ENCODE results near the gene KLF13. TPM values are rescaled to one million over a fixed set of nuclear protein-coding genes. Genes with fewer than 3 reads are reported as not detected.

Gene KLF13
- total RNA-seq, 1 experiment from 2014 or later = 60.1 TPM

DNA sequence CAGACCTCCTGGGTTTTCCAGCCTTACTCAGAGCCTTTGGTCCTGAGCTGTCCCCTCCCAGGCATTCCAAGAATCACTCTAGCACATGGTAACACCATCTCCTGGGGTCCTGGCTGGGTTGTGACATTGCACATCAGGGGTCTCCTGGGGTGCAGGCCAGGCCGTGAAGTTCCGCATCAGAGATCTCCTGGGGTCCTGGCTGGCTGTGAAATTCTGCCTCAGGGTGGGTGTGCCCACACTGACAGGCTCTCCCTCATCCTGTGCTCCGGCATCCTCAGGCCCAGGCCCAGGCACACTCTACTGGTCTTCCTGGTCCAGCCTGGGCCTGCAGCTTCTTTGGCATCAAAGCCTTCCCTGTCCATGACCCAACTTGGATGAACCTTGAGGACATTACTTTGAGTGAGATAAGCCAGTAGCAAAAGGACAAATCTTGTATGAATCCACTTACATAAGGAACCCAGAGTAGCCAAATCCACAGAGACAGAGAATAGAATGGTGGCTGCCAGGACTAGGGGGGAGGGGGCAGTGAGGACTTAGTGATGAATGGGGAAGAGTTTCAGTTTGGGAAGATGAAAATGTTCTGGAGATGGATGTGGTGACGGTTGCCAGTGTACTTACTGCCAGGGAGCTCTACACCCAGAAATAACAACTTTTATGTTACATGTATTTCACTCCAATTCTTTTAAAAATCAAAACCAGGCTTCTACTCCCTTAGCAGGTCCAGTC, 49.1 kb upstream of the KLF13 start:
- no TSS peak for BruUV-seq (replicated peaks)
- Histone ChIP-seq H3K9me3 (ENCODE audit: control insufficient read depth in 1 of 2, insufficient read depth in 1 of 2, low read depth in 1 of 2, low read length in 2 of 2) (no peaks in the 10 kb centered on the region), H3K4me2 (ENCODE audit: low read length) (no peak overlapping the region), H3K36me3 (ENCODE audit: control insufficient read depth in 1 of 2, insufficient read depth in 2 of 2, low read length in 2 of 2) (no peaks in the 10 kb centered on the region), H3K9me2 (ENCODE audit: insufficient read depth) (no peaks in the 10 kb centered on the region), H3K27me3 (ENCODE audit: insufficient read depth, low read length) (no peaks in the 10 kb centered on the region), H3K27ac (ENCODE audit: low read depth, low read length) (no peak overlapping the region), H3K79me2 (ENCODE audit: insufficient read depth, low read length) (no peaks in the 10 kb centered on the region), H3K4me3 (replicated peaks in 1 of 2; ENCODE audit: low read depth in 1 of 2, low read length in 2 of 2) (no peak overlapping the region), H2AFZ (ENCODE audit: low read depth, low read length, poor library complexity, severe bottlenecking) (no peak overlapping the region), H4K20me1 (ENCODE audit: insufficient read depth) (no peaks in the 10 kb centered on the region), H3K4me1 (ENCODE audit: control insufficient read depth in 1 of 2, insufficient read depth in 2 of 2, low read length in 2 of 2) (no peaks in the 10 kb centered on the region), H3K9ac (ENCODE audit: low read length) (no peak overlapping the region)
- intact Hi-C loops (cut with micrococcal nuclease) = no loop called here
- CTCF ChIA-PET = no interaction called here
- RAD21 ChIA-PET (ENCODE audit: low non-redundant PET in 1 of 2, low total read pairs in 2 of 2, uncharacterized antibody in 2 of 2, unreplicated experiment in 2 of 2) = no interaction called here
- no peak for DNase-seq (ENCODE audit: low read depth, low spot score)
- ATAC-seq = no peak
- POLR2A ChIA-PET = no interaction called here
- TF ChIP-seq, protein P1, sequence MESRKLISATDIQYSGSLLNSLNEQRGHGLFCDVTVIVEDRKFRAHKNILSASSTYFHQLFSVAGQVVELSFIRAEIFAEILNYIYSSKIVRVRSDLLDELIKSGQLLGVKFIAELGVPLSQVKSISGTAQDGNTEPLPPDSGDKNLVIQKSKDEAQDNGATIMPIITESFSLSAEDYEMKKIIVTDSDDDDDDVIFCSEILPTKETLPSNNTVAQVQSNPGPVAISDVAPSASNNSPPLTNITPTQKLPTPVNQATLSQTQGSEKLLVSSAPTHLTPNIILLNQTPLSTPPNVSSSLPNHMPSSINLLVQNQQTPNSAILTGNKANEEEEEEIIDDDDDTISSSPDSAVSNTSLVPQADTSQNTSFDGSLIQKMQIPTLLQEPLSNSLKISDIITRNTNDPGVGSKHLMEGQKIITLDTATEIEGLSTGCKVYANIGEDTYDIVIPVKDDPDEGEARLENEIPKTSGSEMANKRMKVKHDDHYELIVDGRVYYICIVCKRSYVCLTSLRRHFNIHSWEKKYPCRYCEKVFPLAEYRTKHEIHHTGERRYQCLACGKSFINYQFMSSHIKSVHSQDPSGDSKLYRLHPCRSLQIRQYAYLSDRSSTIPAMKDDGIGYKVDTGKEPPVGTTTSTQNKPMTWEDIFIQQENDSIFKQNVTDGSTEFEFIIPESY (IDR thresholded peaks at IDR 0.05; ENCODE audit: extremely low read depth, insufficient replicate concordance, low read length) = no peak
- no peak for TF ChIP-seq TCF7L2 (IDR thresholded peaks at IDR 0.05; ENCODE audit: borderline replicate concordance, extremely low read depth, insufficient read depth, insufficient read length)
- TF ChIP-seq, protein P2, sequence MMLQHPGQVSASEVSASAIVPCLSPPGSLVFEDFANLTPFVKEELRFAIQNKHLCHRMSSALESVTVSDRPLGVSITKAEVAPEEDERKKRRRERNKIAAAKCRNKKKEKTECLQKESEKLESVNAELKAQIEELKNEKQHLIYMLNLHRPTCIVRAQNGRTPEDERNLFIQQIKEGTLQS (IDR thresholded peaks at IDR 0.05) = no peak
- TF ChIP-seq FOSL1 (IDR thresholded peaks at IDR 0.05; ENCODE audit: low read depth) = no peak
- TF ChIP-seq POLR2AphosphoS5 (IDR thresholded peaks at IDR 0.05; ENCODE audit: low read depth, low read length) = no peak
- TF ChIP-seq SIN3A (IDR thresholded peaks at IDR 0.05; ENCODE audit: low read depth) = no peak
- no peak for TF ChIP-seq ZNF274 (IDR thresholded peaks at IDR 0.05; ENCODE audit: low read depth, low read length)
- no peak for TF ChIP-seq RAD21 (IDR thresholded peaks at IDR 0.05; ENCODE audit: low read depth)
- no peak for TF ChIP-seq JUND (IDR thresholded peaks at IDR 0.05)
- TF ChIP-seq EGR1 (IDR thresholded peaks at IDR 0.05; ENCODE audit: low read depth) = no peak
- TF ChIP-seq ZFX (IDR thresholded peaks at IDR 0.05) = no peak
- TF ChIP-seq CTCF (IDR thresholded peaks at IDR 0.05 in 2 of 3, conservative IDR thresholded peaks at IDR 0.05 in 1 of 3; ENCODE audit: borderline replicate concordance in 1 of 3, insufficient read depth in 1 of 3, low read depth in 2 of 3, low read length in 2 of 3) = no peak

Data from HCT116 (cell line).